T-helper 1 cell treated with Interleukin-12 subunit alpha and Interleukin-12 subunit beta and Interleukin-4 antibody, amounts not matched to agents 30 μg/mL and 1 μg/mL, for 36 hours (primary cell): ENCODE measurements around the gene UQCR10.
A peak's percentile ranks its signal among the peaks of the same experiment; 100 is the strongest.
"Not testable (repeated sequence)": the region's sequence is repeated elsewhere in the genome, so short reads cannot be mapped to it uniquely, and the experiment has no call there.

Source experiments
- H3K27ac Mint-ChIP-seq: one replicate; pipeline ENCODE4 v1.8.0; 2021; ENCODE audit warnings: mild to moderate bottlenecking, mixed read lengths
- H3K27me3 Mint-ChIP-seq: one replicate; pipeline ENCODE4 v1.8.0; 2021; ENCODE audit warnings: low read depth, mixed read lengths
- H3K36me3 Mint-ChIP-seq: one replicate; pipeline ENCODE4 v1.8.0; 2021; ENCODE audit warnings: low read depth, mixed read lengths
- H3K4me1 Mint-ChIP-seq: one replicate; pipeline ENCODE4 v1.8.0; 2021; ENCODE audit warnings: low read depth, mixed read lengths
- H3K4me3 Mint-ChIP-seq: one replicate; pipeline ENCODE4 v1.8.0; 2021; ENCODE audit warnings: mild to moderate bottlenecking, moderate library complexity, mixed read lengths
- H3K9me3 Mint-ChIP-seq: one replicate; pipeline ENCODE4 v1.8.0; 2021; ENCODE audit warnings: mixed read lengths

Gene UQCR10

GRCh38 chr22:29748248-29748893, 18.8 kb upstream of the UQCR10 start:
- H3K27ac Mint-ChIP-seq: no peak overlapping the region
- no peaks in the 10 kb centered on the region for H3K9me3 Mint-ChIP-seq
- peaks cover 20% of the 10 kb centered on the region for H3K36me3 Mint-ChIP-seq
- H3K4me1 Mint-ChIP-seq: peaks cover 12% of the 10 kb centered on the region
- H3K4me3 Mint-ChIP-seq: no peak overlapping the region
- H3K27me3 Mint-ChIP-seq: no peaks in the 10 kb centered on the region

GRCh38 chr22:29750029-29750428, 17.1 kb upstream of the UQCR10 start:
- peaks cover 12% of the 10 kb centered on the region for H3K4me1 Mint-ChIP-seq
- H3K4me3 Mint-ChIP-seq: no peak overlapping the region
- no peak overlapping the region for H3K27ac Mint-ChIP-seq
- H3K27me3 Mint-ChIP-seq: no peaks in the 10 kb centered on the region
- H3K9me3 Mint-ChIP-seq: no peaks in the 10 kb centered on the region
- peaks cover 20% of the 10 kb centered on the region for H3K36me3 Mint-ChIP-seq

DNA sequence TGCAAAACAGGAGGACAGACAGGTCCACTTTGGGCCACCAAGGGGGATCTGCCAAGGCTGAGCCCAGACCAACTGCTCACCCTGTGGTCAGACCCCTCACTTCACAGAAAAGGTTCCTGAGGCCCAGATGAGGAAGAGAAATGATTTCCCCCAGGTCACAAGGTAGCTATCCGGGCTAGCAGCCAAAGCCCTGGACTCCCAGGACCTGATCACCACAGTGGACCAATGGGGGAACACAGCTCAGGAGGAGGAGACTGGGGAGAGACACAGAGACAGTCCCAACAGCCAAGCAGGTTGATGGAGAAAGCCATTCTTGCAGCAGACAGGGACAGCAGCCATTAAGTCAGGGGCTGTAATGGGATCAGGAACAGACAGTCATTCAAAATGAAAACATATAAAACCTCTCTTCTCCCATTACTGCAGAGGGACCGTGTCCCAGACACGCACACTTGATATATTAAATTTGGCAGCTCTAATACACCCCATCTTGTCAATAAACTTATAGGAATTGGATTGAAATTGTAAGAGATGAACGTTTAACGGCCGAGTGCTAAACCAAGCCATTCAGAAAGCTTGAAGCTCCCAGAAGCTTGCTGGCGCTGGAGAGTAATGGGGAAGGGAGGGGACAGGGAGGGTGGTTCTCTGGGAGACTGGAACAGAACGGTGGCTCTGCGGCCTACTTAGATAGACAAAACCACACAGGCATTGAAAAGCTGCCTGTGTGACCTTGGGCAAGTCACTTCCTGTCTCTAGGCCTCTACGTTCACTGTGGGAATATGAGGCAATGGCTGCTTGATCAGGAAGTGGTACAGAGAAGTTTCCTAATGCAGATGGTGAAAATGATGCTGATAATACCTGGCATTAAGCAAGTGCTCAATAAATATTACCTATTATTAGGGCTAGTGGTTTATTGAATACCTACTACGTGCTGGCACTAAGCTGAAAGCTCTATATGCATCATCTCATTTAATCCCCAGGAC, 16.3 kb upstream of the UQCR10 start:
- Mint-ChIP-seq H3K4me1 (peaks cover 12% of the 10 kb centered on the region), H3K27me3 (no peaks in the 10 kb centered on the region), H3K4me3 (no peak overlapping the region), H3K9me3 (no peaks in the 10 kb centered on the region), H3K36me3 (peaks cover 16% of the 10 kb centered on the region), H3K27ac (peak overlapping the region; percentile 81)

GRCh38 chr22:29751669-29752068, 15.5 kb upstream of the UQCR10 start:
- H3K27ac Mint-ChIP-seq: peak overlapping the region; percentile 81

GRCh38 chr22:29753808-29754657, 13.1 kb upstream of the UQCR10 start:
- Mint-ChIP-seq H3K9me3 (no peaks in the 10 kb centered on the region), H3K36me3 (peaks cover 13% of the 10 kb centered on the region), H3K4me1 (peaks cover 12% of the 10 kb centered on the region), H3K27ac (no peak overlapping the region), H3K27me3 (no peaks in the 10 kb centered on the region), H3K4me3 (no peak overlapping the region)

More at GRCh38 chr22:29751669-29752068, 15.5 kb upstream of the UQCR10 start:
- no peaks in the 10 kb centered on the region for H3K27me3 Mint-ChIP-seq
- no peaks in the 10 kb centered on the region for H3K9me3 Mint-ChIP-seq
- H3K4me3 Mint-ChIP-seq: no peak overlapping the region
- H3K4me1 Mint-ChIP-seq: peaks cover 12% of the 10 kb centered on the region
- H3K36me3 Mint-ChIP-seq: peaks cover 16% of the 10 kb centered on the region

DNA sequence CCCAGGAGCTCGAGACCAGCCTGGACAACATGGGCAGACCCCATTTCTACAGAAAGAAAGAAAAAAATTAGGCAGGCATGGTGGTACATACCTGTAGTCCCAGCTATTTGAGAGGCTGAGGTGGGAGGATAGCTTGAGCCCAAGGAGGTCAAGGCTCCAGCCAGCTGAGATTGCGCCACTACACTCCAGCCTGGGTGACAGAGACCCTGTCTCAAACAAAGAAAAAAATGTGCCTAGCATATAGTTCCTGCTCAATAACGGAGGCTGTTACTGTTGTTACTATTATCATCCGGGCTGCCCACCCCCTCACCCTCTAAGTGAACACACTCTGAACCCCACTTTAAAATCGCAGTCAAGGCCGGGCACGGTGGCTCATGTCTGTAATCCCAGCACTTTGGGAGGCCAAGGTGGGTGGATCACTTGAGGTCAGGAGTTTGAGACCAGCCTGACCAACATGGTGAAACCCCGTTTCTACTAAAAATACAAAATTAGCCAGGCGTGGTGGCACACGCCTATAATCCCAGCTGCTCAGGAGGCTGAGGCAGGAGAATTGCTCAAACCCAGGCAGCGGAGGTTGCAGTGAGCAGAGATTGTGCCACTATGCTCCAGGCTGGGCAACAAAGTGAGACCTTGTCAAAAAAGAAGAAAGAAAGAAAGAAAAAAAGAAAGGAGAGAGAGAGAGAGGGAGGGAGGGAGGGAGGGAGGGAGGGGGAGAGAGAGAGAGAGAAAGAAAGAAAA, 12.3 kb upstream of the UQCR10 start:
- not testable (repeated sequence) for H3K27ac Mint-ChIP-seq, H3K9me3 Mint-ChIP-seq, H3K36me3 Mint-ChIP-seq, H3K4me3 Mint-ChIP-seq, H3K27me3 Mint-ChIP-seq
- H3K4me1 Mint-ChIP-seq: peaks cover 12% of the 10 kb centered on the region

GRCh38 chr22:29755889-29756288, 11.3 kb upstream of the UQCR10 start:
- Mint-ChIP-seq H3K27ac (no peak overlapping the region), H3K27me3 (no peaks in the 10 kb centered on the region), H3K4me1 (peaks cover 3% of the 10 kb centered on the region), H3K4me3 (no peak overlapping the region), H3K36me3 (no peaks in the 10 kb centered on the region), H3K9me3 (no peaks in the 10 kb centered on the region)

DNA sequence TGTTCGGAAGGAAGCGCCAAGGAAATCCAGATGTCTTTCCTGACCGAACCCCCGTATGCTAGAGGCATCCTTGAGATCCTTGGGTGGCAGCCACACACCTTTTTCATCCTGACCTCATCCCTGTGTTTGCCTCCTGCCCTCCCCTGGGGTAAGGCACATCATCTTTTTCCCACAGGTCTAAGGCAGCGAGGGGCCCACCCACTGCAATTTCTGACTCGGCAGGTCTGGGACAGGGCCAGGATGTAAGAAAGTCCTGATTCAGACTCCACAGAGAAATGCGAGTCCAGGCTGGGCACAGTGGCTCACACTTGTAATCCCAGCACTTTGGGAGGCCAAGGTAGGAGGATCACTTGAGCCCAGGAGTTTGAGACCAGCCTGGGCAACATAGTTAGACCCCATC, 10.8 kb upstream of the UQCR10 start:
- no peak overlapping the region for H3K27ac Mint-ChIP-seq

GRCh38 chr22:29757096-29757495, 10.1 kb upstream of the UQCR10 start:
- H3K36me3 Mint-ChIP-seq: no peaks in the 10 kb centered on the region
- H3K27me3 Mint-ChIP-seq: no peaks in the 10 kb centered on the region
- no peaks in the 10 kb centered on the region for H3K4me1 Mint-ChIP-seq
- no peaks in the 10 kb centered on the region for H3K9me3 Mint-ChIP-seq
- no peak overlapping the region for H3K27ac Mint-ChIP-seq
- no peak overlapping the region for H3K4me3 Mint-ChIP-seq

More for the DNA sequence above, 10.8 kb upstream of the UQCR10 start:
- H3K36me3 Mint-ChIP-seq: no peaks in the 10 kb centered on the region
- H3K27me3 Mint-ChIP-seq: no peaks in the 10 kb centered on the region
- H3K9me3 Mint-ChIP-seq: no peaks in the 10 kb centered on the region
- H3K4me1 Mint-ChIP-seq: no peaks in the 10 kb centered on the region
- H3K4me3 Mint-ChIP-seq: no peak overlapping the region

- Mint-ChIP-seq H3K27ac (no peak overlapping the region), H3K4me1 (no peaks in the 10 kb centered on the region), H3K9me3 (no peaks in the 10 kb centered on the region), H3K4me3 (no peak overlapping the region), H3K36me3 (no peaks in the 10 kb centered on the region), H3K27me3 (no peaks in the 10 kb centered on the region)
Measured at GRCh38 chr22:29758068-29758622, 9.0 kb upstream of the UQCR10 start.

DNA sequence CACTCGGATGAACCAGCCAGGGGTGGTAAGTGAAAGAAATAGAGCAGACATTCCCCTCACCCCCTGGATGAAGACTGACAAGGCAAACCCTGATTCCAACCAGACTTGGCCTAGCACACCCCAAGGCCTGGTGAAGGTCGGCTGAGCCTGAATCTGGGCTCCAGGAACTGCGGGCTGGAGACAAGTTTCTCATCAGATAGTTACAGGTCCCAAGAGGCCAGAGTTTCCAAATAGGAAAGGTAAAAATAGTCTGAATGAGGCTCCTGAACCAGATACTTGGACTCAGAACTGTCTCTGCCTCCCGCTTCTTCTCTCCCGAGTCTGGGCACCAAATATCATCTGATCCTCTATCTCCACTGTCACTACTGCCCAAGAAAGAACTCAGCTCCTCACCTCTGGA, 8.2 kb upstream of the UQCR10 start:
- Mint-ChIP-seq H3K27me3 (no peaks in the 10 kb centered on the region), H3K27ac (no peak overlapping the region), H3K4me3 (no peak overlapping the region), H3K36me3 (no peaks in the 10 kb centered on the region), H3K4me1 (no peaks in the 10 kb centered on the region), H3K9me3 (no peaks in the 10 kb centered on the region)

- Mint-ChIP-seq H3K4me3 (no peak overlapping the region), H3K36me3 (peaks cover 2% of the 10 kb centered on the region), H3K27me3 (no peaks in the 10 kb centered on the region), H3K4me1 (peaks cover 13% of the 10 kb centered on the region), H3K27ac (no peak overlapping the region), H3K9me3 (no peaks in the 10 kb centered on the region)
Measured at GRCh38 chr22:29762263-29762662, 4.9 kb upstream of the UQCR10 start.

- peaks cover 23% of the 10 kb centered on the region for H3K4me1 Mint-ChIP-seq
- no peaks in the 10 kb centered on the region for H3K9me3 Mint-ChIP-seq
- peak overlapping the region; percentile 97 for H3K4me3 Mint-ChIP-seq
- H3K27ac Mint-ChIP-seq: peak overlapping the region; percentile 92
- peaks cover 22% of the 10 kb centered on the region for H3K36me3 Mint-ChIP-seq
- H3K27me3 Mint-ChIP-seq: no peaks in the 10 kb centered on the region
Measured at GRCh38 chr22:29765905-29766631, 1.1 kb upstream of the UQCR10 start.
